HG02981 (cell line): ENCODE data around the gene BOLA3.
A peak's percentile ranks its signal among the peaks of the same experiment; 100 is the strongest.
"Not testable (repeated sequence)": the region's sequence is repeated elsewhere in the genome, so short reads cannot be mapped to it uniquely, and the experiment has no call there.

Experiments used
- ATAC-seq: cut with Tn5 transposase; IDR thresholded peaks from one replicate; pipeline ENCODE4 v1.9.1; 2021; ENCODE audit warnings: mild to moderate bottlenecking, moderate library complexity; ENCODE audit not compliant: unreplicated experiment

BOLA3 gene, protein sequence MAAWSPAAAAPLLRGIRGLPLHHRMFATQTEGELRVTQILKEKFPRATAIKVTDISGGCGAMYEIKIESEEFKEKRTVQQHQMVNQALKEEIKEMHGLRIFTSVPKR

DNA sequence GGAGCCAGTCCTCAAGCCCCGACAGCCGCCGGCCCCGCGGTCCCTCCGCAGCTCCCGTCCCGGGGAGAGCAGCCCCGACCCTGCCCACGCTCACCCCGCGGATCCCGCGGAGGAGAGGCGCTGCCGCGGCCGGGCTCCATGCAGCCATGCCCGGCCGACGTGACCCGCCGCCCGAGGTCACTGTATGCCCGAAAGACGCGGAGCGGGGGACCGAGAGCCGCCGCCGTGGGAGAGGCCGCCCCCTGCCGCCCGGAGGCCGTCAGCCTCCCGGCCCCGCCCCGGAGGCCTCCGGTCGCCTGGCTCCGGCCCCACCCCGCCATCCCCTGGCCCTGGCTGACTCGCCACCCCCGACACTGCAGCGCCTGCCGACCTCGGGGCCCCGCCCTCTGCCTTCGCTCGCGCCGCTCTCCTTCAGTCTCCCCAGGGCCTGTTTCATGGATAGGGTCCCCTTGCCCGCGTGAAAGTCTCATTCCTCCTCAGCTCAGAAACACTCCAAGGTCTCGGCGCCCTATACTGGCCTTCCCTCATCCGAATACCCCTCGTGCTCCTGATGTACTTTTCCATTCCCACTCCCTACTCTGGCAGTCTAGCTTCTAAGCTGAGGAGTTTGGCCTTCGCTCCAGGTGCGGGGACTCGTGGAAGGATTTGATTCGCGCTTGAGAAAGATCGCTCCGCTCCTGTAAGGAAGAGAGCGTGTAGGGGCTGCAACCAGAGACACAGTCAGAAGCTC, at the start of gene BOLA3:
BOLA3 (minus strand) TSS at position 186 of the 730 bp plus-strand sequence; CDS start at position 148, 38 bp downstream.
- ATAC-seq: peak; percentile 88

DNA sequence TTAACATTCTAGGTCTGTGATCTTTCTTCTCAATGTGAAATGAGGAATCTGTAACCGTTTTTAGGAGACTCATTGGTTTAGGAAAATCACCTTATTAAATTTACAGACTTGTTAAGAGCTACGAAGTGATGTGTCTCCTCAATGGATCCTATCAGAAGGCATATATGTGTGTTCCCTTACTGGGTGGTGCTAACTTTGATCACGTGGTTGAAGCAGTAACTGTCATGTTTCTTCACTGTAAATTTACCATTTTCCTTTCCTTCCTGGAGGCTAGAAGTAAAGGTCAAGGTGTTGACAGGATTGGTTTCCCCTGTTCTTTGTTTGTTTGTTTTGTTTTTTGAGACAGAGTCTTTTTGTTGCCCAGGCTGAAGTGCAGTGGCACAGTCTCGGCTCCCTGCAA, 49.3 kb upstream of the BOLA3 start:
- no peak for ATAC-seq

DNA sequence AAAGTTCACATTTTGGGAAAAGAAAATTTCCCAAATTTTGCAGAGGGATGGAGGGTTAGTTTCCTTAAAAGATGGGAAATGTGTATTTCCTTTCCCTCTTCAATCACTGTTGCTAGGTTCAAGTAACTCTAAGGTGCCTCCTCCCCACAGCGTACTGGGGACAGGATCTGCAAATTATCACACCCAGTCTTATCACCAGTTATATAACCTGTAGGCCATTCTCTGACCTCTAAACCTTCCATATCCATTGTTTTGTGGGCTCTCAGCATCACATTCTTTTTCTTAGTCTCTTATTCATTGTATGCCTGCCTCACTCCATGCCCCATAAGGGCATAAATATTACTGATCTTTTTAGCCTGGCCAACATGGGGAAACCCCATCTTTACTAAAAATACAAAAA, 47.1 kb upstream of the BOLA3 start:
- ATAC-seq: no peak

DNA sequence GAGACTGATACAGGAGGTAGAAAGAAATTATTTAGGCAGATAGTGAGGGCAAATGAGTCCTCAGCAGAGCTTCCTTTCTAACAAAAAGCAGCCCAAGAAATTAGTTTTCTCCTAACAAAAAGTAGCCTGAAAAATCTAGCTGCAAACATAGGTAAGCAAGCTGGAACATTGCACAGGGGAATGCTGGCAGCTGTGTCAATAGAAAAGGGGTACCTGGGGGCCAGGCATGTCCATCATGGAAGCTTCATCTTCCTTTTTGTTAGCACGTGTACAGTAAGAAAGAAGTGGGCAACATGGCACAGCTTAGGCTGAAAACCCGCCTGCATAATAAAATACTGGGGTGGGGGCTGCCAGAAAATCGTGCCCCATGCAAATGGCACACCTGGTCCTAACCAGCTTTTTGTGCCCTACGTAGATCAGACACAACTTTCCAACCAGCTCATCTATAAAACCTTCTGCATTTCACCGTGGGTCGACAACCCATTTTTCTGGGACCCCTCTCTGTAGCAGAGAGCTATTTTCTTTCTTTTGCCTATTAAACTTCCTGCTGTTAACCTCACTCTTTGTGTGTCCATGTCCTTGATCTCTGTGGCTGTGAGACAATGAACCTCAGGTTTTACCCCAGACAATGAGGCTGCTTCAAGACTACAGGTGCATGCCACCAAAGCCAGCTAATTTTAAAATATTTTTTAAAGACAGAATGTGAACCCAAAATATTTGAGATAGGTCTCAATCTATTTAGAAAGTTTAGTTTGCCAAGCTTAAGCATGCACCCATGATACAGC, 44.1 kb upstream of the BOLA3 start:
- ATAC-seq: no peak

DNA sequence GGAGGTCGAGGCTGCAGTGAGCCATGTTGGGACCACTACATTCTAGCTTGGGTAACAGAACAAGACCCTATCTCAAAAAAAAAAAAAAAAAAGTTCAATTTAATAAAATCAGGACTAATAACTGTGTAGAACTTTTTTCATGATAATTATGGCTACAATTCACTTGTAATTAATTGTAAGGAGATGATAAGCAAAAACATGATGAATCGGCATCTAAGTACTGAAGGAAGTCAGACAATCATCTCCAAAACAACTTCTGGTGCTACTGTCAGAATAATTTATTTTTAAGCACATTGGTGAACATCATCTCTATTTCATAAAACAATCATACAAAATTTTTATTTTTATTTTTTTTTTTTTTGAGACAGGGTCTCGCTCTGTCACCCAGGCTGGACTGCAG, 41.0 kb upstream of the BOLA3 start:
- no peak for ATAC-seq

DNA sequence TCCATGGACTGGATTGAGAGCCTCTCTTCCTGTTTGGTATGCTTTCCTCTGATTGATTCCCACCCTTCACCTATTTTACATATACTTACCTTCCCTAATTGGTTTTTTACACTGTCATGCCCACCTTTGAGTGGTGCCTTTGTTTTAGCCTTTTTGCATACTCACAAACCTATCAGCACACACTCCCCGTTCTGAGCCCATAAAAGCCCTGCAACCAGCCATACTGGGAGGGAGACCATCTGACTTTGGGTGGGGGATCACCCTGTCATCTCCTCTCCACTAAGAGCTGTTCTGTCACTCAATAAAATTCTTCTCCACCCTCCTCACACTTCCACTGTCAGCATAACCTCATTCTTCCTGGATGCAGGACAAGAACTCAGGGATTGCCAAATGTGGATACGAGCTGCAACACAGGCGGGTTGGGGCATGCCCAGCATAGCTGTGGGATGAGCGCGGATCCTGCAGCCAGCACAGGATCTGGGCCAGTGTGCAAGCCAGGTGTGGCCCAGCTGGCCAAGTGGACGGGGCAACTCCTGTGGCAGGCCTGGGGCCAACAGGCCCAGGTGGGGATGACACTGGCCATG, 40.4 kb upstream of the BOLA3 start:
- no peak for ATAC-seq

DNA sequence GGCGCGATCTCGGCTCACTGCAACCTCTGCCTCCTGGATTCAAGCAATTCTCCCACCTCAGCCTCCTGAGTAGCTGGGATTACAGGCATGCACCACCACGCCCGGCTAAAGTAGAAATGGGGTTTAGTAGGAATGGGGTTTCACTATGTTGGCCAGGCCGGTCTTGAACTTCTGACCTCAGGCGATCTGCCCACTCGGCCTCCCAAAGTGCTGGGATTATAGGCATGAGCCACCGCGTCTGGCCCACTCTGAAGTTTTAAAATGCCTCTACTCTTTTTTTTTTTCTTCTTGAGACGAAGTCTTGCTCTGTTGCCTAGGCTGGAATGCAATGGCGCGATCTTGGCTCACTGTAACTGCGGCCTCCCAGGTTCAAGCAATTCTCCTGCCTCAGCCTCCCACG, 39.0 kb upstream of the BOLA3 start:
- ATAC-seq: not testable (repeated sequence)

DNA sequence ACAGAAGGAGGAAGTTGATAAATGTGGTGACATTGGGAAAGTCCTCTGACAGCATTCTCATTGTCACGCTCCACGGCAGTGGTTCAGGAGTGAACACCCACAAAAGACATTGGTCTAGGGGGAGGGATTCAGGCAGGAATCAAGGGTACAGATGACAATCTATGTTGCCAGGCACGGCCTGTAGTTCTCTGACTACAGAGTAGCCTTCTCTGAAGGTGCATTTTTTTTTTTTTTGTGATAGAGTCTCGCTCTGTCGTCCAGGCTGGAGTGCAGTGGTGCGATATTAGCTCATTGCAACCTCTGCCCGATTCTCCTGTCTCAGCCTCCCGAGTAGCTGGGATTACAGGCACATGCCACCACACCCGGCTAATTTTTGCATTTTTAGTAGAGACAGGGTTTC, 38.3 kb upstream of the BOLA3 start:
- peak; percentile 56 for ATAC-seq

DNA sequence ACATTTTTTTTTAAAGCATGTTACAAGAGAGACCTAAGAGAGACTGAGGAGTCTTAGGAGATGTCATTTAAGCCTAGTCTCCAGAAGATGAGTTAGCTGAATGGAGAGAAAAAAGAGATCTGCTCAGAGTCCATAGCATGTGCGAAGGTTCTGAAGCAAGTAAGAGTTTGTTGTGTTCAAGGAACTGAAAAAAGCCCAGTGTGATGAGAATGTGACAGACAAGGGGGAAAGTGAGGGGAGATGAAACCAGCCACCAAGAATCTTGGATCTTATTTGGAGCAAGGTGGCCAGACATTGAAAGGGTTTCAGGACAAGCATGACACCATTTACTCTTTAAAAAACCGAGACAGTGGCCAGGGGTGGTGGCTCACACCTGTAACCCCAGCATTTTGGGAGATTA, 36.2 kb upstream of the BOLA3 start:
- ATAC-seq: no peak

DNA sequence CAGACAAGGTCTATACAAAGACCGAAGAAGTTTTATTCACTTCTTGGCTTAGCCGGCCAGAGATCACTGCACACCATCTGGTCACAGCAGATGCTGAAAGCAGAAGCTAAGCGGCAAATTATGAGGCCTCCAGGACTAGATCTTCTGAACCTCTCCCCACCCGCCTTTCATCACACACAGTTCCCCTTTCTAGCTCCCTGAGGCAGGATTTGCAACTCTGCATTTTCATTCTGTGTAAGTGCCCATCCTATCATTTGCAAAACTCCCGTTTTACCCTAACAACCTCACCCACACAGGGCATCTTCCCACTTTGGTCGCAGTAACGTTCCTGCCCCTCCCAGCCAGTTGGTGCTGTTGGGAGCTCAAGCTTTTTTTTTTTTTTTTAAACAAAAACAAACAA, 34.0 kb upstream of the BOLA3 start:
- peak; percentile 33 for ATAC-seq

DNA sequence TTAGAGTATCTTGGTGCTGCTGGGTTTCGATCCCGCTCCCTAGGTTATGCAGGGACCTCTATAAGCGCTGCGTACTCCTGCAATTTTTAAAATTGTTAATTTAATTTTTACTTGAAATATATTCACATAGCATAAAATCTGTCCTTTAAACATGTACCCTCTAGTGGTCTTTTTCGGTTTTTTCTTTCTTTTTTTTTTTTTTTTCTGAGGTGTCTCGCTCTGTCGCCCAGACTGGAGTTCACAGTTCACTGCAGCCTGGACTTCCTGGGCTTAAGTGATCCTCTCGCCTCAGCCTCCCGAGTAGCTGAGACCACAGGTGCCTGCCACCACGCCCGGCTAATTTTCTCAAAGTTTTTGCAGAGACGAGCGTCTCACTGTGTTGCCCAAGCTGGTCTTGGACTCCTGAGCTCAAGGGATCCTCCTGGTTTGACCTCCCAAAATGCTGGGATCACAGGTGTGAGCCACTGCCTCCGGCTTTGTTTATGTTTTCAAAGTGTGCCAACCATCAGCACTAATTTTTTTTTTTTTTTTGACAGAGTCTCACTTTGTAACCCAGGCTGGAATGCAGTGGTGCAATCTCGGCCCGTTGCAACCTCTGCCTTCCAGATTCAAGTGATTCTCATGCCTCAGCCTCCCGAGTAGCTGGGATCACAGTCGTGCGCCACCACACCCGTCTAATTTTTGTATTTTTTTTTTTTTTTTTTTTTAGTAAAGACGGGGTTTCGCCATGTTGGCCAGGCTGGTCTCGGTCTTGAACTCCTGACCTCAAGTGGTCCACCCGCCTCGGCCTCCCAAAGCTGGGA, 31.6 kb upstream of the BOLA3 start:
- peak; percentile 7 for ATAC-seq

DNA sequence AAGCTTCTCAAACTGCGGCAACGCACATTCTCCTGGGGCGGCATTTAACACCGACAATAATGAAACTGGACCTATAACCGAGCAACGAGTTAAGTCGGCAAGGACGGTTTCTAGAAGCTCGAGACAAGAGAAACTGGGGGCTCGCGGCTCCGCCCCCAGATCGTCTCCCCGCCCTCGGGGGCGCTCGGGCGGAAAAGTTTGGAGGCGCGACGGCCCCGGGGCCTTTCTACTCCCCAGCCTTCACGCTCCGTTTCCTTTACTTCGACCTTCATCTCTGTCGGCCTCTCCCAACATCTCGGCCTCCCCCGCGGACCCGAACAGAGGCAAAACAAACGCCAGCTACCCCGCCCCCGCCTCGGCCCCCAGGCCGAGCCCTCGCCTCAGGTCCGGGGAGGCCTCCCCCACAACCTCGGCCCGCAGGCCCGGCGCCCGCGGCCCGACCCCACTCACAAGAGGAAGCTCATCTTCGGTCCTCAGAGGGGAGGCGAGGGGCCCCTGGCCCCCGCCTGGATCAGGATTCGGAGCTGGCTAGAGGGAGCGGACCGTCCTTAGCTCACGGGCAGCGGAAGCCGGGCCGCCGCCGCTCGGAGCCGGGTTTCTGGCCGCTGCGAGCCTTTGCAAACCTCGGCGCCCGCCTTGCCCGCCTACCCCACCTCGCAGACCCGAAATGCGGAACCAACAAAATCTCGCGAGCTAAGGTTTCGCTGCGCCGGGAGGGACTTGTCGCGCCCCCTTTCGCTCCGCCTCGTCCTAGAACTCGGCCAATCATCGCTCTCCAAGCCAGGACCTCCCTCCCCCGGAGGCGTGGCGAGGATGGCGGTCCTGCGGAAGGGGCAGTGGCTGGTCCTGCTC, 30.7 kb upstream of the BOLA3 start, which contains the start of gene MOB1A:
MOB1A (minus strand) TSS at position 669 of the 852 bp plus-strand sequence; CDS start at position 464, 205 bp downstream.
- peak; percentile 83 for ATAC-seq

DNA sequence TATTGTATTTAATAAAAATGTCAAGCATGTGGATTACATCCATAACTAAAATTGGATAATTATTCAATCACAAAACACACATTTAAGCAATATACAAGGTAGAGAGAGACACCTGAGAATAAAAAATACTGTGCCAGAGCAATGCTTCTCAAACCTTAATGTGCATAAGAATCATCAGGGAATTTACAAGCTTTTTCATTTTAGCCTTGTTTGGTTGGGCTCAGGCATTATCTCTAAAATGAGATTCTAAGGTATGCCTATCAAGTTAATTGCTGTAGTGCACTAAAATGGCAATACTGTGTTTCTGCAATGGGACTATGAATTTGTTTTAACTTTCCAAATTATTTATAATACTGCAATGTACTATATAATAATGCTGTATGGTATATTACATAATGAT, 30.0 kb upstream of the BOLA3 start:
- ATAC-seq: no peak

DNA sequence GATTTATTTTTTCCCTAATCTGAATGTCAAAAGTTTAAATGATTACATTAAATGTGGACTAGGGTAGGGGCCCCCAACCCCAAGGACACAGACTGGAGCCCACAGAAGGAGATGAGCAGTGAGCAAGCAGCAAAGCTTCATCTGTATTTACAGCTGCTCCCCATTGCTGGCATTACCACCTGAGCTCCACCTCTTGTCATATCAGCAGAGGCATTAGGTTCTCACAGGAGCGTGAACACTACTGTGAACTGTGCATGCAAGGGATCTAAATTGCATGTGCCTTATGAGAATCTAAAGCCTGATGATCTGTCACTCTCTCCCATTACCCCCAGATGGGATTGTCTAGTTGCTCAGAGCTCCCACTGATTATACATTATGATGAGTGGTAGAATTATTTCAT, 27.2 kb upstream of the BOLA3 start:
- no peak for ATAC-seq

DNA sequence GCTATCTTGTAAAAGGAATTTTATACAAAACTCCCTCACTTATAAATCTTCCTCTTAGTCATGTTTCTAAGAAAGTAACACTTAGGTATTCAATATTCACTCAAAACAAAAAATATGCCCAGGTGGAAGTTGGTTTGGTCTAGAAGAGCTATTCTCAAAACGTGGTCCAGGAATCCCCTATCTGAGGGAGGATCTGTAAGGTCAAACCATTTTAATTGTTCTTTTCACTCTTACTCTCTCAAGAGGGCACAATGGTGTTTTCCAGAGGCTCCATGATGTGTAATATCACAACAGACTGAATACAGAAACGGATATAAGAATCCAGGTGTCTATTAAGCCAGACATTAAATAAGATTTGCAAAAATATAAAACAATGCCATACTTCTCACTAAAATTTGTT, 21.0 kb upstream of the BOLA3 start:
- no peak for ATAC-seq

DNA sequence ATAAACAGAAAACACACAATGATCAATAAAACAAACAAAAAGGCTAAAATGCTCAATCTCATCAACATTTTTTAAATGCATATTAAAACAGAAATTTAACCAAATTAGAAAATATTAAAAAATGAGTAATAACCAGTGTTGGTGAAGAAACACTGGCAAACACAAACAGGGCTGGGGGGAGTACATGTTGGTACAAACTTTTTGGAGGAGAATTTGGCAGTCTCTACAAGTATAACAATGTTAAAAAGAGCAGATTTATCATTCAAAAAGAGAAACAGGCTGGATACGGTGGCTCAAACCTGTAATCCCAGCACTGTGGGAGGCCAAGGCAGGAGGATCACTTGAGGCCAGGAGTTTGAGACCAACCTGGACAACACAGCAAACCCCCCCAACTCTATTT, 17.0 kb upstream of the BOLA3 start:
- no peak for ATAC-seq

DNA sequence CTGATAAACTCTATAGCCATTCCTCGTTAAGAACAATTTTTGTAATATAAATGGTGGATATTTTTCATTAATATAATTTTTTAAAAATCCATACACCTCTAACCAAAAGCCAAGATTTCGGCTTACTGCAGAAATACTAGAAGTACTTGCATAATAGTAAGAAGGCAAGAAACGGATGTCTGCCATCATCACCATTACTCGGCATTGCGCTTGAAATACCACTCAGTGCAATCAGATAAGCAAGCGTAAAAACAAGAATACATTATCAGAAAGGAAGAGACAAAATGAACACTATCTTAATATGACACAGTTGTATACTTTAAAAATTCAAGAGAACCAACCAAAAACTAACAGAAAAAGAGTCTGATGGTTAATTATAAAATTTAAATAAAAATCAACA, 15.2 kb upstream of the BOLA3 start:
- ATAC-seq: no peak

DNA sequence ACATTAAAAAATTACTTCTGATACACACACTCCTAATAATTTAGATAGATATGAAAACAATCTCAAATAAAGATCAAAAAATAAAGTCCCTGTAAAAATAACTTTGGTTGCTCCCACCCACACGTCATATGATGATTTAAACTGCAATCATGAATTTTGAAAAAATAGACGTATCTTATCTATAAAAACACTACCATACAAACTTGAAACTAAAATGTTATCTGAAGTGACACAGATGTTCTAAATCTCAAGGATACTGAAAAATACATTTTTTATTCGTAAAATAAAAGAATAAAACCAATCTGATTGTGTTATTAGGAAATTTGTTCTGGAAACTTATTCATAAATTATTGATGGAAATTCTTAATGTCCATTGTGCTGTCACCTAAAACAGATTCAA, 8.1 kb upstream of the BOLA3 start:
- ATAC-seq: no peak

DNA sequence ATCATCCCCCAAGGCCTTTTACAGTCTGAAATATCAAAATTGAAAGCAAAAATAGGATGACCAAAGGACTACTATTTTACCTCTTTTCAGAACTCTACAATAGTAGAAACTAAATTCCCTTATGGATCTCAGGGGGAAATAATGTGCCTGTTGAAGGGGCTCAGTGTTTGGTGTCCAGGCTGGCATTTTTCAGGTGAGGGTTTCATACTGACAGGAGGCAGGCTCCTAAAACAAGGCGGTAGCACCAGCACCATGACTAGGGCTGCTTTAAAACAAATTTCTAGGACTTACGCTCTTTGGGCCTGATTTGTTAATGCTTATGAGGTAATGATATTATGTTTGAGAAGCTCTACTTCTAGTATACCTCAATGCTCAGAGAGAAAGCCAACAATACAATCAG, 5.2 kb upstream of the BOLA3 start:
- ATAC-seq: no peak
